ENCODE results near the gene SEPTIN5. TPM values are rescaled to one million over a fixed set of nuclear protein-coding genes. Genes with fewer than 3 reads are reported as not detected.

SEPTIN5 gene
- polyA plus RNA-seq, 3 donors = 28.1 to 37.6 (median 32.6) TPM

- DNase-seq (ENCODE audit: low read depth in 3 of 3, low spot score in 2 of 3) = no peak
These were observed 9.8 kb upstream of the SEPTIN5 start for GRCh38 chr22:19704355-19705015.

GRCh38 chr22:19705181-19705934 lies 8.9 kb upstream of the SEPTIN5 start:
- DNase-seq (ENCODE audit: low read depth in 3 of 3, low spot score in 2 of 3) = no peak

DNA sequence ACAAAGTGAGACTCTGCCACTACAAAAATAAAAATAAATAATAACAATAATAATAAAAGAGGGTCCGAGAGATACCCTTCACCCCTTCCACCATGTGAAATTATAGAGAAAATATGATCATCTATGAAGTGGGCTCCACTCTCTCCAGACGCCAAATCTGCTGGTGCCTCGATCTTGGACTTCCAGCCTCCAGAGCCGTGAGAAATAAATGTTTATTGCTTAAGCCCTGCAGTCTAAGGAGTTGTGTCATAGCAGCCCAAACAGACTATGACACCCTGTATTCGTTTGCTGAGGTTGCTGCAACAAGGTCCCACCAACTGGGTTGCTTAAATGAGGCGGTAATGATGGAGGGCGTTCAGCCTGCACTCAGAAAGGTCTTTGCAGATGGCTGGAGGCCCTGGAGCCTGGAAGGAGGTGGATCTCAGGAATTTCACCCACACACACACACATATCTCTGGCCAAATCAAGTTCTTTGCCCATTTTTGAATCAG lies 7.6 kb upstream of the SEPTIN5 start:
- DNase-seq (ENCODE audit: low read depth in 3 of 3, low spot score in 2 of 3) = no peak

- no peak for DNase-seq (ENCODE audit: low read depth in 3 of 3, low spot score in 2 of 3)
These were observed 6.7 kb upstream of the SEPTIN5 start for GRCh38 chr22:19707347-19708290.

DNA sequence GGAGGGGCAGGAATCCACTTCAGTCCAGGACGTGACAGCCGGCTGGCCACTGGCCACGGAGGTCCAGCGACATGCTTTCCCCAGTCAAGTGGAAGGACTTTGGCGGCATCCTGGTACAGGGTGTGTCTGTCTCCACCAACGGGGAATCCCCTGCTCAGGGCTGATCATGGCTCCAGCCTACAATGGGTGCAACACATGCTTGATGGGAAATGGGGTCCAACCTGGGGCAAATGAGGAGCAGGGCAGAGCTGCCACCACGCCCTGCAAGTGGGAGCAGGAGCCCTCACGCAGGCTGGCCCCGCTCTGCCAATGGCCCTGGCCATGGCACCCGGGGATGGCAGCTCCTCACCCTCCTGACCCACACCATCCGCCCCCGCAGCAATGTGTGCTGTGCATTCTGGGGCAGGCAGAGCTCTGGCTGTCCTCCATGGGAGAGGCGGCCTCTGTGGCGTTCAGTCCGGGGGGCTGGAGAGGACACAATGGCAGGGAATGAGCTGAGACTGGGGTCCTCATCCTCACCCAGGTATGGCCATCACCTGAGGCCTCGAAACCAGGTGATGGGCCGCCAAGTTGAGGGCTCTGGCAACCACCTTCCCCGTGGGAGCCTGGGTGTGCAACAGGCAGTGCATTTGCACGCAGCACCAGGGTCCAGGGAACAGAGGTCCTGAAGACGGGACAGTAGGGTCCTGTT lies 5.8 kb upstream of the SEPTIN5 start:
- DNase-seq (ENCODE audit: low read depth in 3 of 3, low spot score in 2 of 3) = no peak

DNA sequence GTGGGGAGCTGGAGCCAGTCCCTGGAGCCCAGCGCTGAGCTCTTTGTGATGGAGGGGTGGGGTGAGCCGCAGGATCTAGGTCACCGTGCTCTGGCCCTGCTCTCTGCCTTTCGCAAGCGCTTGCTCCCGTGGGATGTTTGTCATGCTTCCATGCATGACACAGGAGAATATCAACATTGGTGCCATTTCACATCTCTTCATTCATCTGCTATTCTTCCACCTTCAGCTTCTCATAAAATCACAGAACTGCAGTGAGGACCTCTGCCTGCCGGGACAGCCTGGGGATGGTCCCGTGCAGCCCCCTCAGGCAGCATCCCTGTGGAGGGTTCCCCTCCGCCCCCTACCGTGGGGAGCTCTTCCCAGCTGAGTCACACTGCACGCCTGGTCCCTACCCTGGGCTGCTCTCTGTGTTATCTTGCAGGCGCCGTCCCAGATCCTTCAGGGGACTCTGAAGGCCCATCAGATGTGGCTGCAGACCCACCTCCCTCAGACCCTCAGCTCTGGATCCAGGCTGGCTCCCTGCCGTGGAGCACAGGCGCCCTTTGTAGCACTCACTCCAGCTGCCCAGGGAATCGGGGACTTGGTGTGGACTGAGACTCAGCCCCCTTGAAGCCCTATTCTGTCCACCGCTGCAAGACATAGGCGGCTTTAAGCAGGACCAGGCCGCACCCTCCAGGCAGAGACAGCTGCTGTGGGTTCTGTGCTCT lies 5.1 kb upstream of the SEPTIN5 start:
- no peak for DNase-seq (ENCODE audit: low read depth in 3 of 3, low spot score in 2 of 3)

DNA sequence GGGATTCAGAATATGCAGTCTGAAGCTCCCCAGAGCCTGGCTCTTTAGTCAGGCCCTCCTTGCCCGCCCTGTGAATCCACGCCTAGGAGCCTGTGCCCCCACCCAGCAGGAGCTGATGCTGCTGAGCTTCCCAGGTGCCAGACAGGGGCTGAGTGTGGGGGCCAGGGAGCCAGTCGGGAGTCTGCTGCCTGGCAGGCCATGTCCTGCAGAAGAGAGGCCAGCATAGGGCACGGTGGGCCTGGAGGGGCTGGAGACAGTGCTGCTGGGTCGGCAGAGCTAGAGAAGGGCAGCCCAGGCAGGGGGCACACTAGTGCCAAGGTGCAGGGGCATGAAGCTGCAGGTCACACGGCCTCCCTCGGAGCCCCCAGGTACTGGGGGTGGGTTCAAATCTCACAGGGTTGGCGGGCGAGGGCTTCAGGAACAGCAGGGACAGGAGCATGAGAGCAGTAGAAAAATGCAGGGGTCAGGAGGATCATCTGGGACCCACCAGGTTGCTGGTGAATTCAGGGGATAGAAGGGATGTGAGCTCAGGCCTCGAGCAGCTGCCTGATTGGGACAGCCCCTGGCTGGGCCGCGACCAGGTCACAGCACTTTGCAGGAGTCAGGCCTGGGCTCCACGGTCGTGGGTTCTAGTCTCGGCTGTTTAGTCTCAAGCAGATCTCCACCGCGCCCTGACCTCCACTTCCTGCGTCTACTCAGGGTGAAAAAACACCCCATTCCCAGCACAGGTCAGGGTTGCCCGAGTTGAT lies 4.1 kb upstream of the SEPTIN5 start:
- no peak for DNase-seq (ENCODE audit: low read depth in 3 of 3, low spot score in 2 of 3)

DNA sequence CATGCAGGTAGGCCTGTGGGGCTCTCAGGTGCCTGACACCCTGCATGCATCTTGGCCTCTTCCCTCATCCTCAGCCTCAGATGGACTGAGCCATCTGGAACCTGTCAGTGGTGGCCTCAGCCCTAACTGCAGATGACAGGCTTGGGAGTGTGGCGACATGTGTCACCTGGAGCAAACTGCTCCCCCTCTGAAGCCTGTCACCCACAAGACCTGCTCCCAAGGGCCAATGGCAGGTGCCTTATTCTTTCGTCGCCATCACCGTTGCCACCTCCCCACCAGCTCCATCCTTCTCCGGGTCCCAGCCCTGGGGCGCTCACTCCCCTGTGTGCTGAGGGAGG lies 3.6 kb upstream of the SEPTIN5 start:
- no peak for DNase-seq (ENCODE audit: low read depth in 3 of 3, low spot score in 2 of 3)

DNA sequence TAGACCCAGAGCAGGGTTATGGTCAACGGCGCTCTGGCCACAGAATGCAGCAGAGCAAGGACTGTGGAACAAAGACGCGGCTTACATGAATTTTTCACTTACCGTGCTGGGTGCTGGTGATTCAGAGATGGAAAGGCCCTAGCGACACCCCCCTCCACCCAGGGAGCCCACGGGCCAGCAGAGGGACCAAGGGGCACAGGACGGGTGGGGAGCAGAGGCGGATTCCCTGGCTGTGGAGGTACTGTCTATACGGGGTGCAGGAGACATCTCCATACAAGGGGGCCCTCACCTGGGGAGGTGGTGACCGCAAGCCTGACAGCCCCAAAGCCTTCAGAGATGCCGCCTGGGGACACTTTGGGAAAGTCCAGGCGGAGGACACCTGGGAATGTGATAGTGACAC lies 1.1 kb upstream of the SEPTIN5 start:
- no peak for DNase-seq (ENCODE audit: low read depth in 3 of 3, low spot score in 2 of 3)

GRCh38 chr22:19713650-19714311 lies 522 bp upstream of the SEPTIN5 start:
- DNase-seq (ENCODE audit: low read depth in 3 of 3, low spot score in 2 of 3) = no peak

DNA sequence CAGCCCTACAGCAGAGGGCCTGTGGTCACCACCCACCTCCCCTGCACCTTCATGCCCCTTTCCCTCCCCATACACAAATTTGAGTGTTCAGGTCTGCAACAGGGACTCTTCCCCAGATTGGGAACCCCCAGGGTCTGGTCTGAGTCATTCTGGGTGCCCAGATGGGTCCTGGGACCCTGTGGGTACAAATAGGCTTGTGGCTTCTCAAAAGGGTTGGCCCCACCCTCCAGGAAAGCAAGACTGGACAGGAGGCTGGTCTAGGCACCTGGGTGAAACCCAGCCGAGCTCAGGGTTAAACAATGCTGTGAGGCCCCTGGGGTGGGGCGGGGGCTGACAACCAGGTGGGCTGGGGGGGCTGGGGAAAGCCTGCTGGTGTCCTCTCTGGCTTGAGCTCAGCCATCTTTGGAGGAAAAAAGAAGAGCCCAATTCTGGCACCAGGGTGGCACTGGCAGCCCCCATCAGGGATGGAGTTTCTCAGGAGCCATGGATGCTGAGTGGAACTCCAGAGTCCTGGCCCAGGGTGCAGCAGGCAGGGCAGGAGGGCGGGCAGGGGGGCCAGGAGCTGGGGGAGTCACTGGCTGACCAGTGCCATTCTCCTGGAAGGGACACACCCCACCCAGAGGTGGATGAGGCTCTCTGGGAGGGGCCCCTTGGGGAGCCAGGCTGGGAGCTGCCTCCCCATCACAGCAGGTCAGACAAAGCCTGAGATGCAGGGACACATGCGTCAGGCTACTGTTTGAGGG lies 1.1 kb downstream of the SEPTIN5 start:
- DNase-seq (ENCODE audit: low read depth in 3 of 3, low spot score in 2 of 3) = no peak

DNA sequence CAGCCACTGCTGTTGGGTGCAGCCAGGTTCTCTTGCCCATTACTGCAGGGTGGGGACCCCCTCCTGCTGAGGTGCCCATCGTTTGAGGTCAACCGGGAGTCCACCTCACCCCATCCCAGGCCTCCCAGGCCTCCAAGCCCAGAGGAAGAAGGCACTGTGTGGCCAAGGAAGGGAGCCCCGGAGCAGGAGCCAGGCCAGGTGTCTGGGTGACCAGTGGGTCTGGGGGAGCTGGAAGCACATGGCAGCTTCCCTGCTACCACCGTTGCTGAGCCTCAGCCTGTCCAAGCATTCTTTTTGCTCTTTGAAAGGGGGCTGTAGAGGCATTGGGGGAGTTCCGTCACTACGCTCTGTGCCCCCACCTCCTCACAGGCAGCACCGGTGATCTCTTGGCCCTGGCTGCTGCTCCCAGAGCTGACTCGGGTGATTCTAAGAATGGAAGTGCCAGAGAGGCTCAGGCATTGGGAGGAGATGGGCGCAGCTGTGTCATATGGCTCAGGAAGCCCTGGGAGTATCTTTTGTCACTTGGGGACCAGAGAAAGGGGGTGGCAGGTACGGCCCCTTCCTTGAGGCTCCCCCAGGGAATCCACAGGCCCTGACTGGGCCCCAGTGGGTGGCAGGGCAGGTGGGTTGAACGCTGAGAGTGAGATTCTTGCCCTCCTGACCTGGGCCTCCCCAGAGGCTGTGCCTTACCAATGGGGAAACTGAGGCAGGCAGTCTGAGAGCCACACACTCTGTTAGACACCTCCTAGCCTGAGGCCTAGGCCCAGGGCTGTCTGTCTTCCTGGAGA lies 1.9 kb downstream of the SEPTIN5 start:
- no peak for DNase-seq (ENCODE audit: low read depth in 3 of 3, low spot score in 2 of 3)

GRCh38 chr22:19716829-19717105 lies 2.5 kb downstream of the SEPTIN5 start:
- no peak for DNase-seq (ENCODE audit: low read depth in 3 of 3, low spot score in 2 of 3)

DNA sequence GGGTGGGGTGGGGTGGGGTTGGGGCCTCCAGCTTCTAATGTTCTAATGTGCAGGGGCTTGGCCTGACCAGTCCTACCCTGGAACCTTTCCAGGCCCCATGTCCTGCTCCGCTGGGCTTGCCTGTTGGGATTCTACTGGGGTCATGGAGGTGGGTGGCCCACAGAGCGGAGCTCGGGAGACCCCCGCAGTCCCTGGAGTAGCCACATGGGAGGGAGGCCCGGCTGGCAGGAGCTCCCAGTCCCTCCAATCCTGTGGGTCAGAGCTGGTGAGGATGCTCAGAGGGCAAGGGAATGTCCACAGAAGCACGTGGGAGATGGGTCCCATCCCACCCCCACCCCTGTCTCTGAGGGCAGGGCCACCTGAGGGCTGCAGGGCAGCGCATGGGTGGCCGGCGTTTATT lies 2.9 kb downstream of the SEPTIN5 start:
- no peak for DNase-seq (ENCODE audit: low read depth in 3 of 3, low spot score in 2 of 3)

- peak in 1 of 3 donors; percentile 58 for DNase-seq (ENCODE audit: low read depth in 3 of 3, low spot score in 2 of 3)
These were observed 3.6 kb downstream of the SEPTIN5 start for GRCh38 chr22:19717691-19718455.

GRCh38 chr22:19718456-19719049 lies 4.2 kb downstream of the SEPTIN5 start:
- no peak for DNase-seq (ENCODE audit: low read depth in 3 of 3, low spot score in 2 of 3)
